ENCODE measurements around the gene TIGAR.

TIGAR gene

GRCh38 chr12:4303750-4304149, 17.3 kb upstream of the TIGAR start:
- no peak for TF ChIP-seq GATA1 (IDR thresholded peaks at IDR 0.05; ENCODE audit: low read depth, low read length)
- no peak for TF ChIP-seq POLR2A (IDR thresholded peaks at IDR 0.05; ENCODE audit: low read length)
- no peak for DNase-seq

- DNase-seq, result peak; percentile 41 to 48
- TF ChIP-seq POLR2A (IDR thresholded peaks at IDR 0.05; ENCODE audit: low read length), result no peak
- TF ChIP-seq GATA1 (IDR thresholded peaks at IDR 0.05; ENCODE audit: low read depth, low read length), result no peak
Measured at GRCh38 chr12:4307593-4308333, 13.2 kb upstream of the TIGAR start.

- no peak for DNase-seq
Measured at GRCh38 chr12:4308334-4308950, 12.6 kb upstream of the TIGAR start.

GRCh38 chr12:4311776-4312175, 9.2 kb upstream of the TIGAR start:
- DNase-seq, result no peak
- TF ChIP-seq POLR2A (IDR thresholded peaks at IDR 0.05; ENCODE audit: low read length) (no peak), GATA1 (IDR thresholded peaks at IDR 0.05; ENCODE audit: low read depth, low read length) (no peak)

More at GRCh38 chr12:4308334-4308950, 12.6 kb upstream of the TIGAR start:
- TF ChIP-seq GATA1 (IDR thresholded peaks at IDR 0.05; ENCODE audit: low read depth, low read length), result no peak
- no peak for TF ChIP-seq POLR2A (IDR thresholded peaks at IDR 0.05; ENCODE audit: low read length)

GRCh38 chr12:4312251-4312650, 8.8 kb upstream of the TIGAR start:
- no peak for TF ChIP-seq POLR2A (IDR thresholded peaks at IDR 0.05; ENCODE audit: low read length)
- TF ChIP-seq GATA1 (IDR thresholded peaks at IDR 0.05; ENCODE audit: low read depth, low read length), result no peak
- DNase-seq, result no peak

GRCh38 chr12:4320497-4320852, 538 bp upstream of the TIGAR start:
- no peak for TF ChIP-seq GATA1 (IDR thresholded peaks at IDR 0.05; ENCODE audit: low read depth, low read length)
- no peak for TF ChIP-seq POLR2A (IDR thresholded peaks at IDR 0.05; ENCODE audit: low read length)
- DNase-seq, result no peak

- DNase-seq, result no peak
- no peak for TF ChIP-seq POLR2A (IDR thresholded peaks at IDR 0.05; ENCODE audit: low read length)
- TF ChIP-seq GATA1 (IDR thresholded peaks at IDR 0.05; ENCODE audit: low read depth, low read length), result no peak
Measured at GRCh38 chr12:4322726-4323125, 1.7 kb downstream of the TIGAR start.

- no peak for DNase-seq
- TF ChIP-seq GATA1 (IDR thresholded peaks at IDR 0.05; ENCODE audit: low read depth, low read length) (no peak), POLR2A (IDR thresholded peaks at IDR 0.05; ENCODE audit: low read length) (no peak)
Measured at GRCh38 chr12:4323396-4323795, 2.4 kb downstream of the TIGAR start.

- TF ChIP-seq GATA1 (IDR thresholded peaks at IDR 0.05; ENCODE audit: low read depth, low read length), result no peak
- TF ChIP-seq POLR2A (IDR thresholded peaks at IDR 0.05; ENCODE audit: low read length), result no peak
- no peak for DNase-seq
Measured at GRCh38 chr12:4324366-4324765, 3.4 kb downstream of the TIGAR start.

- DNase-seq, result no peak
- TF ChIP-seq GATA1 (IDR thresholded peaks at IDR 0.05; ENCODE audit: low read depth, low read length), result no peak
- TF ChIP-seq POLR2A (IDR thresholded peaks at IDR 0.05; ENCODE audit: low read length), result no peak
Measured at GRCh38 chr12:4325966-4326365, 5.0 kb downstream of the TIGAR start.

GRCh38 chr12:4327293-4327692, 6.3 kb downstream of the TIGAR start:
- DNase-seq, result no peak
- TF ChIP-seq POLR2A (IDR thresholded peaks at IDR 0.05; ENCODE audit: low read length) (no peak), GATA1 (IDR thresholded peaks at IDR 0.05; ENCODE audit: low read depth, low read length) (no peak)

- DNase-seq, result no peak
- no peak for TF ChIP-seq GATA1 (IDR thresholded peaks at IDR 0.05; ENCODE audit: low read depth, low read length)
- TF ChIP-seq POLR2A (IDR thresholded peaks at IDR 0.05; ENCODE audit: low read length), result no peak
Measured at GRCh38 chr12:4330203-4330602, 9.2 kb downstream of the TIGAR start.

- no peak for DNase-seq
- TF ChIP-seq POLR2A (IDR thresholded peaks at IDR 0.05; ENCODE audit: low read length) (no peak), GATA1 (IDR thresholded peaks at IDR 0.05; ENCODE audit: low read depth, low read length) (no peak)
Measured at GRCh38 chr12:4331221-4331620, 10.2 kb downstream of the TIGAR start.

GRCh38 chr12:4331842-4332241, 10.8 kb downstream of the TIGAR start:
- DNase-seq, result no peak
- TF ChIP-seq GATA1 (IDR thresholded peaks at IDR 0.05; ENCODE audit: low read depth, low read length), result no peak
- no peak for TF ChIP-seq POLR2A (IDR thresholded peaks at IDR 0.05; ENCODE audit: low read length)

- TF ChIP-seq GATA1 (IDR thresholded peaks at IDR 0.05; ENCODE audit: low read depth, low read length) (no peak), POLR2A (IDR thresholded peaks at IDR 0.05; ENCODE audit: low read length) (no peak)
- no peak for DNase-seq
Measured at GRCh38 chr12:4346931-4347330, 25.9 kb downstream of the TIGAR start.
